Stimulated activated CD4-positive, alpha-beta T cell treated with anti-CD3 and anti-CD28 coated beads, TNF-alpha, amount 100 ng/mL, for 4 hours (primary cell): Measurements from ENCODE around the gene STARD10.

Source experiments
- DNase-seq, 3 experiments: peaks; one replicate each; pipeline ENCODE4 v3.0.0-alpha.2; 2020; ENCODE audit warnings: low read depth in 3 of 3

The STARD10 gene

GRCh38 chr11:72745511-72745910 lies 48.3 kb downstream of the STARD10 start:
- DNase-seq: no peak

- DNase-seq: no peak
Measured at GRCh38 chr11:72744474-72744873, 49.4 kb downstream of the STARD10 start.

GRCh38 chr11:72743321-72744221 lies 50.3 kb downstream of the STARD10 start:
- DNase-seq: no peak

GRCh38 chr11:72742513-72743320 lies 51.1 kb downstream of the STARD10 start:
- DNase-seq: no peak

- DNase-seq: no peak
Measured at GRCh38 chr11:72741849-72742512, 51.9 kb downstream of the STARD10 start.

GRCh38 chr11:72741429-72741833 lies 52.4 kb downstream of the STARD10 start:
- no peak for DNase-seq

GRCh38 chr11:72740562-72741428 lies 53.1 kb downstream of the STARD10 start:
- DNase-seq: no peak

GRCh38 chr11:72740060-72740424 lies 53.8 kb downstream of the STARD10 start:
- no peak for DNase-seq

GRCh38 chr11:72739240-72740059 lies 54.4 kb downstream of the STARD10 start:
- no peak for DNase-seq

- no peak for DNase-seq
Measured at GRCh38 chr11:72738199-72739141, 55.4 kb downstream of the STARD10 start.

- no peak for DNase-seq
Measured at GRCh38 chr11:72737336-72737735, 56.5 kb downstream of the STARD10 start.

- DNase-seq: peak in 2 of 3 experiments; percentile 18 to 39
Measured at GRCh38 chr11:72736452-72737069, 57.3 kb downstream of the STARD10 start.

GRCh38 chr11:72735495-72736027 lies 58.3 kb downstream of the STARD10 start:
- DNase-seq: no peak

GRCh38 chr11:72732329-72732728 lies 61.5 kb downstream of the STARD10 start:
- no peak for DNase-seq

GRCh38 chr11:72730737-72731136 lies 63.1 kb downstream of the STARD10 start:
- no peak for DNase-seq

- DNase-seq: no peak
Measured at GRCh38 chr11:72730243-72730642, 63.6 kb downstream of the STARD10 start.

- DNase-seq: no peak
Measured at GRCh38 chr11:72727521-72727920, 66.3 kb downstream of the STARD10 start.
